Motor neuron (in vitro differentiated cells): ENCODE data around the gene TMEM120B. TPM values are rescaled to one million over a fixed set of nuclear protein-coding genes. Genes with fewer than 3 reads are reported as not detected.

Experiments
- ATAC-seq, 8 experiments: fragments of 200-7000 bp; cut with Tn5 transposase; replicated peaks in 6 of 8; 2 replicates each; pipeline ENCODE4 v1.8.0; 2021; ENCODE audit warnings: mild to moderate bottlenecking in 8 of 8, moderate library complexity in 8 of 8
- H3K27ac ChIP-seq, 2 donors: fragments of 250-450 bp; sonication (Bioruptor Pico); 2 replicates each; pipeline ENCODE4 v1.9.0; 2021; ENCODE audit warnings: antibody characterized with exemption in 2 of 2, mild to moderate bottlenecking in 2 of 2, moderate library complexity in 1 of 2
- H3K4me1 ChIP-seq, 2 donors: fragments of 250-450 bp; sonication (Bioruptor Pico); replicated peaks in 1 of 2; 2 replicates each; pipeline ENCODE4 v1.6.1; 2021; ENCODE audit warnings: antibody characterized with exemption in 2 of 2, mild to moderate bottlenecking in 2 of 2, moderate library complexity in 1 of 2
- H3K4me3 ChIP-seq, 5 donors: fragments of 250-450 bp; sonication (Bioruptor Pico); 2 replicates each; pipeline ENCODE4 v1.9.0; 2021; ENCODE audit warnings: antibody characterized with exemption in 5 of 5, mild to moderate bottlenecking in 5 of 5, moderate library complexity in 4 of 5
- WGBS, 10 experiments: fragments of 450-650 bp; shearing (Covaris generic); methylation state at CpG; one replicate each; pipeline ENCODE4 v1.0.0; 2022; 5-methylcytosine and 5-hydroxymethylcytosine counted together
- in situ Hi-C, 9 experiments: fragments of 400-800 bp; cut with MboI; loops; one replicate each; pipeline ENCODE4 v1.15.0; 2021; ENCODE audit warnings: low sequenced_read_pairs in 9 of 9, low pct_unique_long_range_greater_than_20kb in 2 of 9; ENCODE audit not compliant: unreplicated experiment in 9 of 9
- total RNA-seq, 8 experiments: library from RNA; unstranded; fragments of 300-600 nt; gene quantifications; 2 replicates each; pipeline versions ENCODE4 v1.2.3 to v1.2.4, GENCODE V29; 2022

The TMEM120B gene
- total RNA-seq, 8 experiments from 2014 or later, result 4.9 to 13.4 (median 7.7) TPM

DNA sequence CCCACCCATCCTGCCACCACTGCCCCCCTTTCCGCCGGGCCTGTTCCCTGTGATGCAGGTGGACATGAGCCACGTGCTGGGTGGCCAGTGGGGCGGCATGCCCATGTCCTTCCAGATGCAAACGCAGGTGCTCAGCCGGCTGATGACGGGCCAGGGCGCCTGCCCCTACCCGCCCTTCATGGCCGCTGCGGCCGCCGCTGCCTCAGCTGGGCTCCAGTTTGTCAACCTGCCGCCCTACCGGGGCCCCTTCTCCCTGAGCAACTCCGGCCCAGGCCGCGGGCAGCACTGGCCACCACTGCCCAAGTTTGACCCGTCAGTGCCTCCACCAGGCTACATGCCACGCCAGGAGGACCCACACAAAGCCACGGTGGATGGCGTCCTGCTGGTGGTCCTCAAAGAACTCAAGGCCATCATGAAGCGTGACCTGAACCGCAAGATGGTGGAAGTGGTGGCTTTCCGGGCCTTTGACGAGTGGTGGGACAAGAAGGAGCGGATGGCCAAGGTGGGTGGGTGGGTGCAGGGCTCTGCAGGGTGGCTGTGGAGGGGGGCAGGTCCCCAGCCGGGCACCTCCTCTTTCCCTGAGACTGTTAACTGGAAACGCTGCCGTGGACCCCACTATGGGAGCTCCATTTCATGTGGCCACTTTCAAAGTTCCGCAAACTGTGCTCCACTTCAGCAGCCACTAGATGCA lies 102.0 kb downstream of the TMEM120B start:
- no peak overlapping the region for H3K27ac ChIP-seq
- WGBS, 10 experiments, result 80 to 100% (median 97%) methylated on average over 1 to 11 of the region's 31 CpGs; no CpG with 5 or more reads in 6 of the 10 experiments
- peaks cover 10 to 14% of the 10 kb centered on the region in 2 donors for H3K4me1 ChIP-seq
- in situ Hi-C loops, result no loop called here
- H3K4me3 ChIP-seq, result no peak overlapping the region
- ATAC-seq, result no peak

DNA sequence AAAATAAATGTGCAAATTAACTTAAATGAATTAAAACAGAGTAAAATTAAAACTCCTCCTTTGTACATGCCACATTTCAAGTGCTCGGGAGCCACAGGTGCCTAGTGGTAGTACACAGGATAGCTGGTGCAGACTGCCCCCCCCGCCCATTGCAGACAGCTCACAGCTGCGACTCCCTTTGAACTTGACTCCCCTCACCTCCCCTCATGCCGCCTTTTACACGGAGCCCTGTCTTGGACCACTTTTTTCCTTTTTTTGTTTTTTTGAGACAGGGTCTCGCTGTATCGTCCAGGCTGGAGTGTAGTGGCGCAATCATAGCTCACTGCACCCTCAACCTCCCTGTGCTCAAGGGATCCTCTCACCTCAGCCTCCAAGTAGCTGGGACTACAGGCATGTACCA lies 102.7 kb downstream of the TMEM120B start:
- Histone ChIP-seq H3K27ac (no peak overlapping the region), H3K4me3 (no peak overlapping the region), H3K4me1 (peaks cover 10 to 14% of the 10 kb centered on the region in 2 donors)
- WGBS, 10 experiments, result 93 to 100% (median 100%) methylated on average over 1 to 4 of the region's 8 CpGs; no CpG with 5 or more reads in 4 of the 10 experiments
- ATAC-seq, result no peak
- in situ Hi-C loops, result no loop called here

- no peak for ATAC-seq
Observed at GRCh38 chr12:121816925-121817647, 104.5 kb downstream of the TMEM120B start.

GRCh38 chr12:121817648-121818043 lies 105.1 kb downstream of the TMEM120B start:
- ATAC-seq, result no peak
- H3K4me3 ChIP-seq, result no peak overlapping the region
- H3K4me1 ChIP-seq, result peaks cover 5 to 7% of the 10 kb centered on the region in 2 donors
- 91 to 100% (median 92%) methylated on average over 1 to 11 of the region's 18 CpGs; no CpG with 5 or more reads in 5 of the 10 experiments for WGBS, 10 experiments
- in situ Hi-C loops, result no loop called here
- H3K27ac ChIP-seq, result no peak overlapping the region

More at GRCh38 chr12:121816925-121817647, 104.5 kb downstream of the TMEM120B start:
- no peak overlapping the region for H3K4me3 ChIP-seq
- 94 to 100% (median 99%) methylated on average over 3 to 13 of the region's 47 CpGs; no CpG with 5 or more reads in 6 of the 10 experiments for WGBS, 10 experiments
- no peak overlapping the region for H3K27ac ChIP-seq
- in situ Hi-C loops, result no loop called here
- H3K4me1 ChIP-seq, result peaks cover 5 to 7% of the 10 kb centered on the region in 2 donors

DNA sequence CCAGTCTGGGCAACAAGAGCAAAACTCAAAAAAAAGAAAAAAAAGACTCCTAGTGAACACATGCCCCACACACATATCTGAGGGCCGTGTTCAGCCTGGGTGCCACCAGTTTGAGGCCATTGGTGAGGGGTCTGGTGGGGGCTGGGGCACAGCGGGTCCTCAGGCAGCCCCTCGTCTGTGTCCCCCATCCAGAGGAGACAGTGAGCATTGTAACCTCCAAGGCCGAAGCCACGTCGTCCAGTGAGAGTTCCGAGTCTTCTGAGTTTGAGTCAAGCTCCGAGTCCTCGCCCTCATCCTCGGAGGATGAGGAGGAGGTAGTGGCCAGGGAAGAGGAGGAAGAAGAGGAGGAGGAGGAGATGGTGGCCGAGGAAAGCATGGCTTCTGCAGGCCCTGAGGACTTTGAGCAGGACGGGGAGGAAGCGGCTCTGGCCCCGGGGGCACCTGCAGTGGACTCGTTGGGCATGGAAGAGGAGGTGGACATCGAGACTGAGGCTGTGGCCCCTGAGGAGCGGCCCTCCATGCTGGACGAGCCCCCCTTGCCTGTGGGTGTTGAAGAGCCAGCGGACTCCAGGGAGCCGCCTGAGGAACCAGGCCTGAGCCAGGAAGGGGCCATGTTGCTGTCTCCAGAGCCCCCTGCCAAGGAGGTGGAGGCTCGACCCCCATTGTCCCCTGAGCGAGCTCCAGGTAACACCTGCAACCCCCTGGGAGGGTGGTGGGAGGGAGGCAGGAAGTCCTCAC lies 106.8 kb downstream of the TMEM120B start:
- no peak overlapping the region for H3K4me3 ChIP-seq
- in situ Hi-C loops, result no loop called here
- WGBS, 10 experiments, result 94 to 100% (median 100%) methylated on average over 2 to 9 of the region's 22 CpGs; no CpG with 5 or more reads in 7 of the 10 experiments
- no peaks in the 10 kb centered on the region for H3K4me1 ChIP-seq
- ATAC-seq, result no peak
- no peak overlapping the region for H3K27ac ChIP-seq

DNA sequence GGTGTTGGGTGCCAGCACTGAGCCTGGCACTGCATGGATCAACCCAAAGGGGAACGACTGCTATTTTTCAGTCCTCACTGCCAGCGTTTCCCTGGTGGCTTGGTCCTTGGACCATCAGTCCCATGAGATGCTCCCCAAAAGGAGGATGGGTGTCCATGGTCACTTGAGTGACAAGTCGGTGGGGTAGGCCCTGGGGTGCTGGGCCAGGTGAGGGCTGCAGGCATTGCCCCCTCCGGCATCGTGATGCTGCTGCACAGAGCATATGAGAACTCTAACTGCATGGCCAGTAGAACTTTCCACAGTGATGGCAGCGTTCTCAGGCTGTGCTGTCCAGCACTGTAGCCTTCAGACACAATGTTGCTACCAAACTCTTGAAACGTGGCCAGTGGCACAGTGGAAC lies 107.5 kb downstream of the TMEM120B start:
- Histone ChIP-seq H3K4me1 (no peaks in the 10 kb centered on the region), H3K4me3 (no peak overlapping the region), H3K27ac (no peak overlapping the region)
- no peak for ATAC-seq
- in situ Hi-C loops, result no loop called here
- WGBS, 10 experiments, result 69 to 100% (median 88%) methylated on average over 1 to 7 of the region's 7 CpGs; no CpG with 5 or more reads in 4 of the 10 experiments

GRCh38 chr12:121822393-121823100 lies 110.0 kb downstream of the TMEM120B start:
- no peaks in the 10 kb centered on the region for H3K4me1 ChIP-seq
- 60 to 100% (median 86%) methylated on average over 1 to 5 of the region's 39 CpGs; no CpG with 5 or more reads in 4 of the 10 experiments for WGBS, 10 experiments
- no peak overlapping the region for H3K4me3 ChIP-seq
- peak in 5 of 8 experiments; percentile 18 to 39 (median 30) for ATAC-seq
- in situ Hi-C loops, result no loop called here
- no peak overlapping the region for H3K27ac ChIP-seq

DNA sequence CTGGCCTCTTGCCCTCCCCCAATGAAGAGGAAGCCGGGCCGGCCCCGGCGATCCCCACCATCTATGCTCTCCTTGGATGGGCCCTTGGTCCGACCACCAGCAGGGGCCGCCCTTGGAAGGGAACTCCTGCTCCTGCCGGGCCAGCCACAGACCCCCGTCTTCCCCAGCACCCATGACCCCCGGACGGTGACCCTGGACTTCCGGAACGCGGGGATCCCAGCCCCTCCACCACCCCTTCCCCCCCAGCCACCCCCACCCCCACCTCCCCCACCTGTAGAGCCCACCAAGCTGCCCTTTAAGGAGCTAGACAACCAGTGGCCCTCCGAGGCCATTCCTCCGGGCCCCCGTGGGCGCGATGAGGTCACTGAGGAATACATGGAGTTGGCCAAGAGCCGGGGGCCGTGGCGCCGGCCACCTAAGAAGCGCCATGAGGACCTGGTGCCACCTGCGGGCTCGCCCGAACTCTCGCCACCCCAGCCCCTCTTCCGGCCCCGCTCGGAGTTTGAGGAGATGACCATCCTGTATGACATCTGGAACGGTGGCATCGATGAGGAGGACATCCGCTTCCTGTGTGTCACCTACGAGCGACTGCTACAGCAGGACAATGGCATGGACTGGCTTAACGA lies 110.7 kb downstream of the TMEM120B start:
- H3K27ac ChIP-seq, result no peak overlapping the region
- in situ Hi-C loops, result no loop called here
- 100% methylated on average over 1 of the region's 36 CpGs; no CpG with 5 or more reads in 9 of the 10 experiments for WGBS, 10 experiments
- no peak overlapping the region for H3K4me3 ChIP-seq
- H3K4me1 ChIP-seq, result no peaks in the 10 kb centered on the region
- peak in 5 of 8 experiments; percentile 31 to 45 (median 33) for ATAC-seq

GRCh38 chr12:121823727-121824115 lies 111.2 kb downstream of the TMEM120B start:
- H3K4me3 ChIP-seq, result no peak overlapping the region
- no peaks in the 10 kb centered on the region for H3K4me1 ChIP-seq
- H3K27ac ChIP-seq, result no peak overlapping the region
- no peak for ATAC-seq
- WGBS, 10 experiments, result 0 to 100% (median 81%) methylated on average over 1 to 5 of the region's 12 CpGs; no CpG with 5 or more reads in 4 of the 10 experiments
- in situ Hi-C loops, result no loop called here

- WGBS, 10 experiments, result 90 to 100% (median 96%) methylated on average over 2 to 8 of the region's 18 CpGs; no CpG with 5 or more reads in 5 of the 10 experiments
- no peak for ATAC-seq
- in situ Hi-C loops, result no loop called here
Observed at GRCh38 chr12:121825041-121825523, 112.5 kb downstream of the TMEM120B start.

DNA sequence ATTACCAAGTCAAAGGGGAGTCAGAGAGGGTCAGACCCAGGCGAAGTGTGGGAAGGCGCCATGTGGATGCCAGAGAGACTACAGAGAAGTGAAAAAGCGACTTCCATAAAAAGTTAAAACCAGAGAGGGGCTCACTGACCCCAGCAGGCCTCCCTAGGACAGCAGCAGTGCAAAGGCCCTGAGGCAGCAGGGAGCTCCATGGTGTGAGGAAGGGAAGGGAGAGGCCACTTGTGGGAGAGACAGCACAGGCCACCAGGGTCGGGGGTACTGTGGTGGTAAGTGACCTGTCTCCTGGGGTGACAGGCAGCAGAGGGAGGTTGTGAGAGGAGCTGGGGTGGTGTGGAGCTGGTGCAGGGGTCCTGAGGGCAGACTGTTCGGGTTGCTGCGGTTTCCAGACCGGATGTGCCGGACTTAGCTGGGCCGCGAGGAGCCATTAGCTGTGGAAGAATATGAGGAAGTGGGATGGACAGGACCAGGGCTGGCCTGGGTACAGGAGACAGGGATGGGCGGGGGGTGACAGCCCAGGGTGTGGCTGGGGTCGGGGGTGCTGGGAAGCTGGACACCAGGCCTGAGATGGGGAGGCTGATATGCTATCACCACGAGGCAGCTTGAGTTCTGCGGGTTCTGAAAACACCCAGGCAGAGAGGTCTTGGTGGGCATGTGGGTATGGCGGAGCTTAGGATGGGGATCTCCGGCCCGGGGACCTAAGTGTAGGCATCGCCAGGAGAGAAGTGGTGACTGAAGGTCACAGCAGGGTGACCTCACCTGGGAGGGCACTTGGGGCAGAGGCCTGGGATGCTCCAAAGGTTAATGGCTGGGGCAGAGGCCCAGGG lies 114.0 kb downstream of the TMEM120B start:
- in situ Hi-C loops, result no loop called here
- no peak for ATAC-seq

More at GRCh38 chr12:121825041-121825523, 112.5 kb downstream of the TMEM120B start:
- Histone ChIP-seq H3K27ac (no peak overlapping the region), H3K4me1 (peaks cover 0 to 2% of the 10 kb centered on the region in 2 donors), H3K4me3 (no peak overlapping the region)

More for the DNA sequence above, 114.0 kb downstream of the TMEM120B start:
- Histone ChIP-seq H3K4me1 (peaks cover 0 to 2% of the 10 kb centered on the region in 2 donors), H3K4me3 (no peak overlapping the region), H3K27ac (no peak overlapping the region)
- 80 to 100% (median 92%) methylated on average over 1 to 4 of the region's 18 CpGs; no CpG with 5 or more reads in 2 of the 10 experiments for WGBS, 10 experiments
